ENCODE results near the gene ZFHX3.

ZFHX3 gene

DNA sequence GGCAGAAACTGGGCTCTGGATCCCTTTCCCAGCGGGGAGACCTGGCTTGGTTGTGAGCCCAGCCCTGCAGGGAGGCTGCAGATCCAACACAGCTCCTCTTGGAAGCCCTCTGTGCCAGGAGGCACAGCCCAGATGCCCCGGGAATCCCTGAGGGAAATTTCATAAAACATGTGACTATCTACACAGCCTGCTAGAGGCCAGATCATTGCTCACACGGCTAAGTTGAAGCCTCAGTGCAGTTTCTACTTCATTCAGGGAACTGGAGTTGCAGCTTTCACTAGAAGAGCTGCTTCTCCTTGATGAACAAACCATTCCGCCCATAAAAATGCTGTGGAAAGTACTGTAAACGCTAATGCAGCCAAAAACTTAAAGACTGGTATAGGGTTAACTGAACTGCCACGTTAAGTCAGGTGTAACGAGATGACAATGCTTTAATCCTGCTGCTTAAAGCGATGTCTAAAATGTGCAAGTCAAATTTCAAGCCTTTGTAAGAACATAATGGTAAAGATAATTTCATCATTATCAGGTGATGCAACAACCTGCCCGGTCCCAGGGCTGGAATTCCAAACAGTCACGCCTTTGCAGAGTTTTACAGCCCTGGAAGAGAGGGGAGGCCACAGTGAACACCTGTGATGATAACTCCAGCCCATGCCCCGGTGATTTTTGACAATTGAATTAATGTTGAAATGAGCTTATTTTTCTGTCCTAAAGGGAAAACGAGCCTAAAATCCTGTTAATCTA lies 172.5 kb downstream of the ZFHX3 start:
- DNase-seq (ENCODE audit: low read depth) = no peak
- H3K4me3 ChIP-seq (ENCODE audit: low read depth, low read length) = no peak overlapping the region

DNA sequence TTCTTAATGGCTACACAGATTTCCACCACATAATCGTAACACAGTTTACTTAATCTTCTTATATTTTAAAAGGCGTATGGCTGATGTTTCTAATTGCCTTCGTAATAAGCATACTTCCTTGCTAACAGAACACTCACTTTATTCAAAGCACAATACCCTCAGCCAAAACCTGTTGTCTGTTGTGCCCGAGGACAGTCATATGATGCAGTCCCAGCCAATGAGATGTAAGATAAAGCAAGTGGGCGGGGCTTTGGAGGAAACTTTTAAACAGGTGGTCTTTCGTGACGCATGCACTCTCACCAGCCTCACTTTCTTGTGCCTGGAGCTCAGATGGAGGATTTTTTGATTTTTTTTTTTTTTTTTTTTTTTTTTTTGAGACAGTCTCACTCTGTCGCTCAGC lies 174.1 kb downstream of the ZFHX3 start:
- no peak overlapping the region for H3K4me3 ChIP-seq (ENCODE audit: low read depth, low read length)

DNA sequence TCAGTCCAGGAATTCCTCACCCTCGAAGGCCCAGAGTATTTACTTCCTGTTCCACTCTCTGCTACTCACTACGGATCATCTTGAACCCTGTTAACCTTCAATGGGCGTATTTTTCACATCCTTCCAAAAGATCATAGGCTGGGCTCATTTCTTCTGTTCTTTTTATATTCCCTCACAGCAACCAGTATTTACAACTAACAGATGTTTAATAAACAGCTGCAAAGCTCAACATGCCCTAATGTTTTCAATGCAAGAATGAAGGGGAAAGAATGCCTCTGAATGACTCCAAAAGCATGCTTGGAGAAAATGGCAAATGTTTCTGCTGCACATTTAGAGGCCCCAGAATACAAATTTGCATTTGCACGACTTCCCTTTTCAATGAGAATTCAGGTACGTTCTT lies 174.9 kb downstream of the ZFHX3 start:
- DNase-seq (ENCODE audit: low read depth) = no peak
- no peak overlapping the region for H3K4me3 ChIP-seq (ENCODE audit: low read depth, low read length)

More for the DNA sequence above, 174.1 kb downstream of the ZFHX3 start:
- no peak for DNase-seq (ENCODE audit: low read depth)

DNA sequence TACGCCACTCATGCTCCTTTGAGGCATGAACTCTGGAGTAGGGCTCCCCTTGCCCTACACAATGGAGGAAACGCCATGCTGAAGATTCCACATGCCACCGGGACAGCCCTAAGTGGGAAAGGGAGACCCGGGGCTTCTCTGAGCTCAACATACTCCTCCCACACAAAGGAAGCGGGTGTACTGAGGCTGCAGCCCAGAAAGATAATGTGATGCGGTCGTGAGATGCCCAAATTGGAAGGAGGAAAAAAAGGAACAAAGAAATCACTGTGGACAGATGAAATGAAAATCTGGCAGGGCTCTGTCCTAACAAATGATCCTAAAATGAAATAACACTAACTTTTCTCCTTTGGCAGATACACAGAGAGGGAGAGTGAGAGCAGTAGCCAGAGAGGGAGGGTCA lies 182.1 kb downstream of the ZFHX3 start:
- DNase-seq (ENCODE audit: low read depth) = no peak
- H3K4me3 ChIP-seq (ENCODE audit: low read depth, low read length) = no peak overlapping the region

- H3K4me3 ChIP-seq (ENCODE audit: low read depth, low read length) = no peak overlapping the region
- DNase-seq (ENCODE audit: low read depth) = no peak
These were observed 182.7 kb downstream of the ZFHX3 start for GRCh38 chr16:72865258-72865657.

GRCh38 chr16:72864130-72864833 lies 183.6 kb downstream of the ZFHX3 start:
- DNase-seq (ENCODE audit: low read depth) = no peak
- no peak overlapping the region for H3K4me3 ChIP-seq (ENCODE audit: low read depth, low read length)

GRCh38 chr16:72862090-72862489 lies 185.8 kb downstream of the ZFHX3 start:
- no peak overlapping the region for H3K4me3 ChIP-seq (ENCODE audit: low read depth, low read length)
- DNase-seq (ENCODE audit: low read depth) = no peak

DNA sequence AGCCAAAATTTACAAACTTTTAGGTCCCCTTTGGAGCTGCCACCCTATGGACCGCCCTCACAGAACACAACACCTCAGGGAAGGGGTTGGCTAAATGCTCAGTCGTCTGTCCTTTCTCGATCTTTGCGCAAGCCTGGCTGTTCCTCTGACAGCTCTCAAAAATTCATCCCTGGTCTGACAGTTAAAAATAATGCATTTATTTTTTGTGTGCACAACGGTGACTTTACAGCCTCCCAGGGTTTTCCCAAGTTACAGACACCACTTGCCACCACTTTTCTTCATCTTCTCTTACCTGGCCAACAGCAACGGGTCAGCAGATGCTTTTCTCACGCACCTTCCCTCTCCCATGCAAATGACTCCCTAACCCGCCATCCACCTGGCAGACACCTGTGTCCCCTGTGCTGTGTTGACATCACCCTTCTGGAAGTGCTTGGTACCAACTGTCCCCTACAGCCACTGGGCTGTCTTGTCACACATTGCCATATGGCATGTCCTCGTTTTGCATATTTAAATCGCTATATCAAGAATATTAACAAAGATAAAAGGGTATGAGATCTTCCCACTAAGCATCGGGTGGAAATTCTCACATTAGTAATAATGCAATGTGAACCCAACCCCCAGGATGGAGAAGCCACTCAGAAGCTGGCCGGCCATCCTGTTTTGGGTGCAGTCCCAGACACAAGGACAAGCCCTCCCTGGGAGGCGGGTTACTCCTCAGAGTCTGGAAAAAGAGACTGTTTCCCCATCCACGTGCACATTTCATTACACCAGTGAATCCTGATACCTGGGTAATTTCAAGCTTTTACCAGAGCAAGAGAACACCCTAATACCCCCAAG lies 187.0 kb downstream of the ZFHX3 start:
- H3K4me3 ChIP-seq (ENCODE audit: low read depth, low read length) = no peak overlapping the region
- DNase-seq (ENCODE audit: low read depth) = no peak

DNA sequence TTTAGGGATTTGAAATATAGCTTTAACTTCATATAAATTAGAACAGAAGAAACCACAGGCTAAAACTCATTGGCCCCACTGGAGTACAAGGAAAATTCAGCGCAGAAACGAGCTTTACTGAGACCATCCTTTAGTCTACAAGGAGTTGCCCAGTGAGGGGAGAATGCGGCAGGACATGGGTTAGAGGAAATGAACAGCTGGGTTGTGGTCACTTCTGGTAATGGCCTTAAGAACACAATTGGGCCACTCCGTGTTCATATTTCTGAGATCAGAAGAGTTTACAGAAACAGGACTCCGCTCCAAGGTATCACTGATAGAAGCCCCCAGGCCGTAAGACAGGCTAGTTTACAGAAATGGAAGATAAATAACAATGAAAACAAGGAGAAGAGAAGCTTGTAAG lies 188.3 kb downstream of the ZFHX3 start:
- DNase-seq (ENCODE audit: low read depth) = no peak
- H3K4me3 ChIP-seq (ENCODE audit: low read depth, low read length) = no peak overlapping the region

DNA sequence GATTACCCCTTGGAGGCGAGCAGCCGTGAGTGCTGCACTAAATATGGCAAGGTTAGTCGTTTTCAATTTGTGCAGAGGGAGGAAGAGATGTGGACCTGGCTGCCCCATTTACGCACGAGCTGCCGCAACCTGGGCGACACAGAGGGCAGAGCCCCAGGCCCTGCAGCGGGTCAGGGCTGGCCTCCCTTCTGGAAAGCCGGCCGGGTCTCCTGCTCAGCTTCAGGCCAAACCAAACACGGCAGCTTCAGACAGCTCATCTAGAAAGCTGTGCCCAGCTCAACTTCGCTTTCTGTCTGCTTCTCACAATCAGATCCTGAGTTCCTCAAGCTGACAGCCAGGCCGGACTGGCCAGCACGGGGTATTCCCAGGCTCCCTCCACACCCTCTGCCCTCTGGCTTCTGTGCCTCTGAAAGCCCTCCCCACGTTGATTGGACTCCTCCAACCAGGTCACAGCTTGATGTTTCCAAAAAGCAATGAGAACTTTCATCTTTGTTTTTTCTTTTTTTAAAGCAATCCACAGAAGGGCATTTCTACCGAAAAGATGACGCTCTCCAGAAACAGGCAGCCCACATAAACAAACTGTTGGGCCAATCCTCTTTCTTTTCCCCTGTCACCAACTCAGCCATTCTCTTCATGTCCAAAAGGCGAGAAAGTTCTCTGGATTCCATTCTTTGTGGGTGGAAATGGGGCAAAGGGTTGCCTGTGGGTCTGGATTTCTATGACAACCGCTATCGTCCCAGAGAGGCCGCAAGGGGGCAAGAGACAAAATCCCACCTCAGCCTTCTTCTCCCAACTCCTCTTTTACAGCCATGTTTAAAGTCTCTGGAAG lies 189.0 kb downstream of the ZFHX3 start:
- DNase-seq (ENCODE audit: low read depth) = no peak
- H3K4me3 ChIP-seq (ENCODE audit: low read depth, low read length) = no peak overlapping the region

- no peak overlapping the region for H3K4me3 ChIP-seq (ENCODE audit: low read depth, low read length)
- no peak for DNase-seq (ENCODE audit: low read depth)
These were observed 189.9 kb downstream of the ZFHX3 start for GRCh38 chr16:72857834-72858664.

GRCh38 chr16:72856797-72857196 lies 191.1 kb downstream of the ZFHX3 start:
- no peak for DNase-seq (ENCODE audit: low read depth)
- no peak overlapping the region for H3K4me3 ChIP-seq (ENCODE audit: low read depth, low read length)

DNA sequence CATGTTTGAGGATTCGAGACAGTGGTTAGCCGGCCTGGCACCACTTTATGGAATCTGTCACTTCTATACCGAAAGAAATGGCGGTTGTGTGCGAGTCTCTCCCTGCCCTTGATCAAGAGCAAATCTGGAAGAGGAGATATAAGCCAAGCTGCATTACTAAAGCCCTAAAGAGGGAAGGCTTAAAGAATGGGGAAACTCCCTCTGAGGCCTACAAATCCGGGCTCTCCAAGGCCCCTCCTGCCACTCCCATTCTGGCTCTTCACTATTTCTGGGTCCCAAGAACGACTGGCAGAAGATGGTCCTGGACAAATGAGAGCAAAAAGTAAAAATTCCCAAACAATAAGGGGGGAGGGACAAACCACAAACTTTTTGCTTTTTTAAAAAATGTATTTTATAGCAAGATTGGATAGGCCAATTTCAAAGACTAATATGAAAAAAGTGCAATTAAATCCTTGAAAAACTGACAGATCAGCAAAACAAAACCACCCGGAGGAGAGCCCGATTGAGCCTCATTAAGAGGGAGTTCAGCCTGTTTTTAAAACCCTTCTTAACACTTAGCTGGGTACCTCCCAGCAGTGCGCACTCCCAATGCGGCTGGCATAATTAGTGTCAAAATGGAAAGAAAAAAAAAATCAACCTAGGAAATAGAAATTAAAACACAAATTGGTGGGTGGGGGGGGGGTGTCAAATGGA lies 193.5 kb downstream of the ZFHX3 start:
- DNase-seq (ENCODE audit: low read depth) = no peak
- H3K4me3 ChIP-seq (ENCODE audit: low read depth, low read length) = no peak overlapping the region

DNA sequence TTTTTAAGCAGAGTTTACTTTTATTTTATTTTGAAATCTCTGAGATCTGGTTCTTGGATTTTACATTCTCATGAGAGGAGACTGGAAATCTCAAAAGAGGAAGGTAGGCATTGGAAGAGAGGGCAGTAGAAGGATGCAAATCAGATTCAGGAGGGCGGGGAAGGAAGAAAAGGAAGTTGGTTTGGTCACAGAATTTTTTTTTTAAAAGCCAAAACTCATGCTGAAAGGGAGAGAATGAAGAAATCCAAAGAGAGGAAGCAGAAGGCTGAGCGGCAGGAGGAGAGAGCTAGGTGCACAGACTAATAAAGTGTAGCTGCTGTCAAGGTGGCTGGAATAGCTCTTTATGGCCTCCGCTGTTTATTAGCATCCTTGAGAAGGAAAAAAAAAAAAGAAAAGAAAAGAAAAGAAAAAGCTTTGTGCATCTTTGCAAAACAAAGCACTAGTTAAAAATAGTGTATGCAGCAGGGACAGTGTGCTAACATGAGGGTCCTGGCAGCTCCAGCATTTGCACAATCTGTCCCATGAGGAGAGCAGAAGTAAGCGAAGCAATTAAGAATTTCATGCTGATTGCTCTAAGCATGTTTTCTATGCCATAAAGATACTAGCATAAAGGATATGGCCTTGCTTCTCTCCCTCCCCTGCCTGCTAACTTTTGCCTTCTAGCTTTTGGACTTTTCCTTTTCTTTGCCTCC lies 194.2 kb downstream of the ZFHX3 start:
- no peak for DNase-seq (ENCODE audit: low read depth)
- H3K4me3 ChIP-seq (ENCODE audit: low read depth, low read length) = no peak overlapping the region

- no peak for DNase-seq (ENCODE audit: low read depth)
- no peak overlapping the region for H3K4me3 ChIP-seq (ENCODE audit: low read depth, low read length)
These were observed 195.5 kb downstream of the ZFHX3 start for GRCh38 chr16:72852421-72852820.

DNA sequence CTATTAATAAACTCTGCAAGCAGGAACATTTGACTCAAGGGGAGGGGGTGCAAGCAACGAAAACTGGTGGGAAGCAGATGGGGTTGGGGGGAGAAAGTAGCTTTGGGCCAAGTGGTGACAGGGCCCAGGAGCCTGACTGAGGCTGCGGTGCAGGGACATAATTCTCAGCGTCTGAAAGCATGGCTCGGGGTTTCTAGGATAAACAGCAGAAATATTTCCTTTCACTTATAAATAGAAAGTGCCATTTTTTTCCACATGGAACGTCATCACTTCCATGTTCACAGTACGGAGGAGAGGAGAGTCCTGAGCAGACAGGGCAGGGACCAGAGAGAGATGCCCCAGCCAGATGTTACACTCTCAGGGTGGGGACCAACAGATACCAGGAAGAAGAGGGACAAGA lies 197.1 kb downstream of the ZFHX3 start:
- DNase-seq (ENCODE audit: low read depth) = no peak
- no peak overlapping the region for H3K4me3 ChIP-seq (ENCODE audit: low read depth, low read length)

DNA sequence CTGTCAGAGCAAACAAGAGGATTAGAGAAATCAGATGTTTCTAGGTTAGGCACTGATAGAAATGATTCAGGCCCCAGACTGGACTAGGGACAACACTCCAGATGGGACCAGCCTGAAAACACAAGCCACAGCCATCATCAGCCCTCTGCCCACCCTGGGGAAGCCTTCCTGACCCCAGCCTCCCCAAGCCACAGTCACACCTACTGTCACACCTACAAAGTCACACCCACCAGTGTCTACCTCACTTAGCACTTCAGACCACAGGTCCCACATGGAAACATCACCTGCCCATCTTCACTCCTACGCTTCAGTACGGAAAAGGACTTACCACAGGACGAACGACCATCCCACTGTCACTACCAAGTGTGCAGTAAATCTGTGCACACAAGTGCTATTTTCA lies 197.9 kb downstream of the ZFHX3 start:
- DNase-seq (ENCODE audit: low read depth) = no peak
- no peak overlapping the region for H3K4me3 ChIP-seq (ENCODE audit: low read depth, low read length)

Measured in skeletal muscle cell (primary cell).